ENCODE measurements around the gene SHANK2. TPM values are rescaled to one million over a fixed set of nuclear protein-coding genes. Genes with fewer than 3 reads are reported as not detected.

The SHANK2 gene
- total and polyA plus RNA-seq, 2 donors (not counting 3 experiments of a cell fraction or from before 2014, with no cell fraction given): not detected

GRCh38 chr11:71238285-71238875, 14.0 kb downstream of the SHANK2 start:
- H3K27me3 ChIP-seq (ENCODE audit: control insufficient read depth in 2 of 2, insufficient read depth in 2 of 2, low read length in 2 of 2): no peaks in the 10 kb centered on the region
- BruUV-seq (replicated peaks): no TSS peak
- H3K36me3 ChIP-seq (ENCODE audit: control insufficient read depth in 2 of 2, extremely low read depth in 1 of 2, insufficient read depth in 2 of 2, low read length in 2 of 2): no peaks in the 10 kb centered on the region
- H3K9me1 ChIP-seq (replicated peaks; ENCODE audit: control insufficient read depth, extremely low read depth, insufficient read depth, low read length): no peaks in the 10 kb centered on the region
- no peaks in the 10 kb centered on the region for H3K79me2 ChIP-seq (ENCODE audit: control insufficient read depth, insufficient read depth, low read length)
- H3K9ac ChIP-seq (replicated peaks; ENCODE audit: extremely low read depth, insufficient read depth, low read length): no peak overlapping the region
- no peaks in the 10 kb centered on the region for H3K4me1 ChIP-seq (ENCODE audit: control insufficient read depth, extremely low read depth, insufficient read depth, low read length)
- FAIRE-seq (no peak), DNase-seq (ENCODE audit: low read depth, low spot score) (no peak)
- no peak for TF ChIP-seq FOS (IDR thresholded peaks at IDR 0.05; ENCODE audit: borderline replicate concordance, insufficient read depth, low read length)
- TF ChIP-seq GATA2 (IDR thresholded peaks at IDR 0.05; ENCODE audit: insufficient read depth, insufficient read length, low read depth, low read length): no peak
- no peak for TF ChIP-seq EZH2 (IDR thresholded peaks at IDR 0.05; ENCODE audit: borderline replicate concordance, low read depth, low read length, severe bottlenecking)
- H3K27ac ChIP-seq (ENCODE audit: insufficient read depth, low read depth, low read length): no peak overlapping the region
- dilution Hi-C loops (cut with MboI; ENCODE audit: extremely low pct_ligation_motif_present, low sequenced_read_pairs) (no loop called here), intact Hi-C loops (cut with micrococcal nuclease) (no loop called here)
- ChIA-PET CTCF (no interaction called here), POLR2A (no interaction called here)
- no peak overlapping the region for H2AFZ ChIP-seq (ENCODE audit: low read depth, low read length)
- no peaks in the 10 kb centered on the region for H4K20me1 ChIP-seq (replicated peaks; ENCODE audit: control insufficient read depth, extremely low read depth, insufficient read depth, low read length)
- H3K9me3 ChIP-seq (replicated peaks; ENCODE audit: control insufficient read depth, insufficient read depth, low read length): no peaks in the 10 kb centered on the region
- H3K4me3 ChIP-seq (replicated peaks in 1 of 3; ENCODE audit: insufficient read depth in 1 of 3, low read depth in 1 of 3, low read length in 3 of 3): no peak overlapping the region
- H3K4me2 ChIP-seq (ENCODE audit: insufficient read depth, low read length): no peak overlapping the region

- no peaks in the 10 kb centered on the region for H3K27me3 ChIP-seq (ENCODE audit: control insufficient read depth in 2 of 2, insufficient read depth in 2 of 2, low read length in 2 of 2)
- H3K9ac ChIP-seq (replicated peaks; ENCODE audit: extremely low read depth, insufficient read depth, low read length): no peak overlapping the region
- no peak overlapping the region for H3K4me2 ChIP-seq (ENCODE audit: insufficient read depth, low read length)
- BruUV-seq (replicated peaks): no TSS peak
- no peaks in the 10 kb centered on the region for H4K20me1 ChIP-seq (replicated peaks; ENCODE audit: control insufficient read depth, extremely low read depth, insufficient read depth, low read length)
- H3K4me3 ChIP-seq (replicated peaks in 1 of 3; ENCODE audit: insufficient read depth in 1 of 3, low read depth in 1 of 3, low read length in 3 of 3): no peak overlapping the region
- DNase-seq (ENCODE audit: low read depth, low spot score) (no peak), FAIRE-seq (no peak)
- dilution Hi-C loops (cut with MboI; ENCODE audit: extremely low pct_ligation_motif_present, low sequenced_read_pairs): no loop called here
- H3K27ac ChIP-seq (ENCODE audit: insufficient read depth, low read depth, low read length): no peak overlapping the region
- H2AFZ ChIP-seq (ENCODE audit: low read depth, low read length): no peak overlapping the region
- no peaks in the 10 kb centered on the region for H3K36me3 ChIP-seq (ENCODE audit: control insufficient read depth in 2 of 2, extremely low read depth in 1 of 2, insufficient read depth in 2 of 2, low read length in 2 of 2)
- POLR2A ChIA-PET: no interaction called here
- no peaks in the 10 kb centered on the region for H3K9me1 ChIP-seq (replicated peaks; ENCODE audit: control insufficient read depth, extremely low read depth, insufficient read depth, low read length)
- intact Hi-C loops (cut with micrococcal nuclease): no loop called here
- no peaks in the 10 kb centered on the region for H3K79me2 ChIP-seq (ENCODE audit: control insufficient read depth, insufficient read depth, low read length)
- no peaks in the 10 kb centered on the region for H3K9me3 ChIP-seq (replicated peaks; ENCODE audit: control insufficient read depth, insufficient read depth, low read length)
- TF ChIP-seq CTCF (IDR thresholded peaks at IDR 0.05; ENCODE audit: extremely low read depth in 1 of 2, insufficient read depth in 1 of 2, low read depth in 1 of 2, low read length in 2 of 2) (no peak), POLR2AphosphoS5 (IDR thresholded peaks at IDR 0.05; ENCODE audit: insufficient read depth, low read depth, low read length) (no peak), POLR2A (IDR thresholded peaks at IDR 0.05; ENCODE audit: low read depth, low read length) (no peak), MYC (IDR thresholded peaks at IDR 0.05; ENCODE audit: low read depth, low read length) (no peak)
- CTCF ChIA-PET: no interaction called here
- H3K4me1 ChIP-seq (ENCODE audit: control insufficient read depth, extremely low read depth, insufficient read depth, low read length): no peaks in the 10 kb centered on the region
Observed at GRCh38 chr11:71237853-71238252, 14.5 kb downstream of the SHANK2 start.

Data from endothelial cell of umbilical vein (primary cell).